Lower leg skin (tissue), 4 donors: ENCODE measurements around the gene PTTG1IP. TPM values are rescaled to one million over a fixed set of nuclear protein-coding genes. Genes with fewer than 3 reads are reported as not detected.
"Not testable (repeated sequence)": the region's sequence is repeated elsewhere in the genome, so short reads cannot be mapped to it uniquely, and the experiment has no call there.

Source experiments
- DNase-seq, 2 donors: peaks; one replicate each; pipeline ENCODE4 v3.0.0-alpha.2; 2019; ENCODE audit warnings: low spot score in 2 of 2
- H3K4me3 ChIP-seq: fragments of 200-600 bp; sonication (generic); 2 replicates; pipeline ENCODE4 v1.5.1; 2017; ENCODE audit warnings: mild to moderate bottlenecking, low read depth; ENCODE audit not compliant: poor library complexity, severe bottlenecking
- POLR2A ChIP-seq, 2 donors: fragments of 450-650 bp; IDR thresholded peaks; one replicate each; pipeline ENCODE4 v1.6.1; 2016 to 2017; ENCODE audit warnings: antibody characterized with exemption in 2 of 2, mild to moderate bottlenecking in 1 of 2, moderate library complexity in 1 of 2
- WGBS, 2 donors: methylation state at CpG; one replicate each; pipeline ENCODE4 v1.1.5; 2018; 5-methylcytosine and 5-hydroxymethylcytosine counted together
- intact Hi-C: fragments of 100-400 bp; cut with DNase I; formaldehyde crosslinking; loops from one replicate; pipeline ENCODE4 v1.15.0; 2023; ENCODE audit warnings: low total_unique reads
- total RNA-seq, 4 donors: library from RNA; depleted of rRNA; stranded (reverse); fragments of >200 nt; gene quantifications; one replicate each; pipeline ENCODE4 v1.1.0, GENCODE V29; 2016
- TF ChIP-seq, protein P1 (sequence below), 3 donors: fragments of 450-650 bp; IDR thresholded peaks; one replicate each; pipeline ENCODE4 v1.5.1; 2016; ENCODE audit warnings: antibody characterized with exemption in 3 of 3, mild to moderate bottlenecking in 3 of 3, moderate library complexity in 2 of 3

Gene PTTG1IP
- total RNA-seq, 4 donors from 2014 or later: 110 to 193 (median 133) TPM

DNA sequence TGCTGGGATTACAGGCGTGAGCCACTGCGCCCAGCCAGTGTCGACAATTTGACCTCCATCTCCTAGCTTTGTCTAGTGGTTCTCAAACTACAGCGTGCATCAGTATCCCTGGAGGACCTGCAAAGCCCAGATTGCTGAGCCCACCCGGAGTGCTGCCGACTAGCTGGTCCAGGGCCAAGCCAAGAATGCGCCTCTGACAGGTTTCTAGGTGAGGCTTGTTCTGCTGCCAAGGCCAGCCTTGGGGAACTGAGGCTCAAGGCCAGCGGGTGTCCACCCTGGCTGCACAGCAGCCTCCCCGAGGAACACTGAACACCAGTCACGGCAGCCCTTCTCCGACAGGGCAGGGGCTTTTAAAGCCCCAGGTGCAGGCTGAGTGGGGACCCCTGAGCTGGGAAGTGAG, 9.8 kb upstream of the PTTG1IP start:
- WGBS, 2 donors: 77 to 88% methylated on average over 11 of the region's 11 CpGs
- intact Hi-C loops: no loop called here
- TF ChIP-seq POLR2A (IDR thresholded peaks at IDR 0.05): no peak
- TF ChIP-seq, protein P1, sequence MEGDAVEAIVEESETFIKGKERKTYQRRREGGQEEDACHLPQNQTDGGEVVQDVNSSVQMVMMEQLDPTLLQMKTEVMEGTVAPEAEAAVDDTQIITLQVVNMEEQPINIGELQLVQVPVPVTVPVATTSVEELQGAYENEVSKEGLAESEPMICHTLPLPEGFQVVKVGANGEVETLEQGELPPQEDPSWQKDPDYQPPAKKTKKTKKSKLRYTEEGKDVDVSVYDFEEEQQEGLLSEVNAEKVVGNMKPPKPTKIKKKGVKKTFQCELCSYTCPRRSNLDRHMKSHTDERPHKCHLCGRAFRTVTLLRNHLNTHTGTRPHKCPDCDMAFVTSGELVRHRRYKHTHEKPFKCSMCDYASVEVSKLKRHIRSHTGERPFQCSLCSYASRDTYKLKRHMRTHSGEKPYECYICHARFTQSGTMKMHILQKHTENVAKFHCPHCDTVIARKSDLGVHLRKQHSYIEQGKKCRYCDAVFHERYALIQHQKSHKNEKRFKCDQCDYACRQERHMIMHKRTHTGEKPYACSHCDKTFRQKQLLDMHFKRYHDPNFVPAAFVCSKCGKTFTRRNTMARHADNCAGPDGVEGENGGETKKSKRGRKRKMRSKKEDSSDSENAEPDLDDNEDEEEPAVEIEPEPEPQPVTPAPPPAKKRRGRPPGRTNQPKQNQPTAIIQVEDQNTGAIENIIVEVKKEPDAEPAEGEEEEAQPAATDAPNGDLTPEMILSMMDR (IDR thresholded peaks at IDR 0.05): no peak
- no peak overlapping the region for H3K4me3 ChIP-seq
- DNase-seq: no peak

DNA sequence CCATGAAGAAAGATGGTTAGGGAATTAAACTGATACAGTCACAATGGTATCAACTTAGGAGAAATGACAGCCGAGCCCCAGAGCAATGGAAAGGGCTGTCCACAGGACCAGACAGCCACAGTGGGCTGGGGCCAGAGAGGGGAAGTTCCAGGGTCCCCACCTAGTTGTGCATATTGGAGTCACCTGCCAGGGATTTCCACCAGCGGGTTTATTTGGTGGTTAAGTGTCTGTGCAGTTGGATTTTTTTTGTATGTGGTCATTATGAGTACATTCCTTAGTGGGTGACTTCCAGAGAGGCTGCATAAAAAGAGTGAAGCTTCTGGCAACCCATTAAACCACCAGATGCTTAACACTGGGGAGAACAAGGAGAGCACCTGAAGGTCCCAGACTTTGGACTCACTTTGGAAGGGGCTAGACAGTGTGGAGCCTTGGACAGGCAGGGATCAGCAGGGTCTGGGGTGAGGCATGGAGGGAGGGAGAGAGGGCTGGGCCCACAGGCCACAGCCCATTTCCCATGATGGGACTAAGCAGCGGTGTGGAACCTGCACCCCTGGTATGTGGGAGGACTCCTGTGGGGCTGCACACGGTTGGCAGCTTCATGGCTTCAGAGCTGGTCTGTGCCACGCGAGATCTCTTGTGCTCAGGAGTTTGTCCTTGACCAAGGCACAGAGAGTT, 7.8 kb upstream of the PTTG1IP start:
- DNase-seq: no peak
- intact Hi-C loops: no loop called here
- no peak overlapping the region for H3K4me3 ChIP-seq
- TF ChIP-seq POLR2A (IDR thresholded peaks at IDR 0.05): no peak
- TF ChIP-seq, protein P1 (IDR thresholded peaks at IDR 0.05): no peak
- 66 to 74% methylated on average over 6 of the region's 6 CpGs for WGBS, 2 donors

DNA sequence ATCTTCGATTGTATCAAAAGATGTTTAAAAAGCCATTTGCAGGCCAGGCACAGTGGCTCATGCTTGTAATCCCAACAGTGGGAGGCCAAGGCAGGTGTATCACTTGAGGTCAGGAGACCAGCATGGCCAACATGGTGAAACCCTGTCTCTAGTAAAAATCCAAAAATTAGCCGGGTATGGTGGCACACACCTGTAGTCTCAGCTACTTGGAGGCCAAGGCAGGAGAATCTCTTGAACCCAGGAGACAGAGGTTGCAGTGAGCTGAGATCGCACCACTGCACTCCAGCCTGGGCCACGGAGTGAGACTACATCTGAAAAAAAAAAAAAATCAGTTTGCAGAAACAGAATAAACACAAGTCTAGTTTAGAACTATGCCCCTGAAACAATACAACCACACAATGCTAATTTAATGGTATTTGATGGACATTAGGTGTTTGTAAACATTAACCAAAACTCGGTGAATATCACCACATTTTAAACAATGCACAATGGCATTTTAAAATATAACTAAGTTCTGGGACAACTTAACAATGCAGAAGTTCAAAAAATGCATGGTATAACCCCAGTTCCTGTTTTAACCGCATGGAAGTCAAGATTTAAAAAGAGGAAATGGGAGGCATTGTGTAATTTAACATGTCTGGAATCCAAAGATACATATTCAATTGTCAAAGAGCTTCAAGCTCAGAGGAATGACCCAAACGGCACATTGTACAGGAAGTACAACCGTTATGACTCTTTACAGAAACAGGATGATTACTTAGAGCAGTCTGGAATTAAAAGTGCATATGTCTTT, 7.1 kb upstream of the PTTG1IP start:
- intact Hi-C loops: no loop called here
- H3K4me3 ChIP-seq: no peak overlapping the region
- DNase-seq: no peak
- TF ChIP-seq, protein P1 (IDR thresholded peaks at IDR 0.05): no peak
- TF ChIP-seq POLR2A (IDR thresholded peaks at IDR 0.05): no peak
- 57 to 58% methylated on average over 8 of the region's 8 CpGs for WGBS, 2 donors

DNA sequence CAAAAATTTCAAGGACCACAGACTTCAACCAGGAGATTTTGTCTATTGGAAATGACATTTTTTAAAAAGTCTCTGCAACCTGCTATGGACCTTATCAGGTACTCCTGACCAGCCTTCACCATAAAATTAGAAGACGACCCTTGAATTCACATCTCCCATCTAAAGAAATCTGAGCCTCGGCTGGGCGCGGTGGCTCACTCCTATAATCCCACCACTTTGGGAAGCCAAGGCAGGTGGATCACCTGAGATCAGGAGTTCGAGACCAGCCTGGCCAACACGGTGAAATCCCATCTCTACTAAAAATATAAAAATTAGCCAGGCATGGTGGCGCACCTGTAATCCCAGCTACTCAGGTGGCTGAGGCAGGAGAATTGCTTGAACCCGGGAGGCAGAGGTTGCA, 5.7 kb upstream of the PTTG1IP start:
- not testable (repeated sequence) for DNase-seq, H3K4me3 ChIP-seq
- intact Hi-C loops: loop anchor here (10.0 kb wide), 1 partner anchor 64 kb away; the partner anchor contains the start of gene SUMO3
- WGBS, 2 donors: 85 to 97% methylated on average over 8 of the region's 8 CpGs

DNA sequence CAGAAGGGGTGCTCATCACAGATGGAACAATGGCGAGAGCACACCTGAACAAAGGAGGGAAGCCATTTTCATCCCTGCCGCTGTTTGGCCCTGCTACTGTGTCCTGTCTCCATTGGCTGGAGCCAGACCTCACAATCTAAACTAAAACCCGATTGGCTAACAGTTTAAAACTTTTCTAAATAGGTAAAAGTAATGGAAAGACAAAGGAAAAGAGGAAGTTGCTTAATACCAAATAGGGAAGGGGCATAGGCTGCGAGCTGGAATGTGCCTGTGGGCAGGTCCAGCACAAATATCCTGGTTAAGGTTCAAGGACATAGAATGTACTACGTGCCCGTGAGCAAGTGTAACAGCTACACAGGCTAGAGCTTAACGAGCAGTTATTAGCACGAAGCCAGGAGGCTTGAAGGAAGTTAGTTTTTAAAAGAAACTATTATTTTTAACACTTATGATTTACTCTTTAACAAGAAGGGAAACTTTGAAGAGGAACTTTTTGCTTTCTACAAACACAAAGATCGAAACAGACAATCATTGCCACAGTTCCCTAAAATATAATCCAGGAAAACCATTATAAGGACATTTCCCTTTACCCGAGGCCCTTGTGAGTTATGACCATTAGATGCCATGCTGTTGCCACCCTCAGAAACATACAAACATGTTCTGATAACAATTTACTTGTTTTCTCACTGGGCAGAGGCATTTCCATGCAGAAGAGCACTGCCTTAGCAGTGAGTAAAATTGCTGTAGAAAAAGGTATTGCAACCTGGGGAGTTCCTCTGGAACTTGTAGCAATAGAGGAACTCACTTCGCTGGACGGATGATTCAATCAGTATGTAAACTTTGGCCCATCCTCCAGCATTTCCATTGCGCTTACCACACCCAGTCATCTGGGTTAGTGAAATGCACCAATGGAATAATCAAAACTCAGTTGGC, 4.8 kb upstream of the PTTG1IP start:
- TF ChIP-seq POLR2A (IDR thresholded peaks at IDR 0.05): no peak
- TF ChIP-seq, protein P1 (IDR thresholded peaks at IDR 0.05): no peak
- no peak overlapping the region for H3K4me3 ChIP-seq
- 63 to 71% methylated on average over 13 of the region's 13 CpGs for WGBS, 2 donors
- intact Hi-C loops: loop anchor here (10.0 kb wide), 1 partner anchor 64 kb away; the partner anchor contains the start of gene SUMO3
- DNase-seq: no peak
